NCI-H1436 (cell line): ENCODE data around the gene PANK2.
A peak's percentile ranks its signal among the peaks of the same experiment; 100 is the strongest.
"Not testable (repeated sequence)": the region's sequence is repeated elsewhere in the genome, so short reads cannot be mapped to it uniquely, and the experiment has no call there.

ENCODE experiments used
- DNase-seq: peaks from one replicate; lab custom pipeline; 2025; lab: John Stamatoyannopoulos, UW

The PANK2 gene

DNA sequence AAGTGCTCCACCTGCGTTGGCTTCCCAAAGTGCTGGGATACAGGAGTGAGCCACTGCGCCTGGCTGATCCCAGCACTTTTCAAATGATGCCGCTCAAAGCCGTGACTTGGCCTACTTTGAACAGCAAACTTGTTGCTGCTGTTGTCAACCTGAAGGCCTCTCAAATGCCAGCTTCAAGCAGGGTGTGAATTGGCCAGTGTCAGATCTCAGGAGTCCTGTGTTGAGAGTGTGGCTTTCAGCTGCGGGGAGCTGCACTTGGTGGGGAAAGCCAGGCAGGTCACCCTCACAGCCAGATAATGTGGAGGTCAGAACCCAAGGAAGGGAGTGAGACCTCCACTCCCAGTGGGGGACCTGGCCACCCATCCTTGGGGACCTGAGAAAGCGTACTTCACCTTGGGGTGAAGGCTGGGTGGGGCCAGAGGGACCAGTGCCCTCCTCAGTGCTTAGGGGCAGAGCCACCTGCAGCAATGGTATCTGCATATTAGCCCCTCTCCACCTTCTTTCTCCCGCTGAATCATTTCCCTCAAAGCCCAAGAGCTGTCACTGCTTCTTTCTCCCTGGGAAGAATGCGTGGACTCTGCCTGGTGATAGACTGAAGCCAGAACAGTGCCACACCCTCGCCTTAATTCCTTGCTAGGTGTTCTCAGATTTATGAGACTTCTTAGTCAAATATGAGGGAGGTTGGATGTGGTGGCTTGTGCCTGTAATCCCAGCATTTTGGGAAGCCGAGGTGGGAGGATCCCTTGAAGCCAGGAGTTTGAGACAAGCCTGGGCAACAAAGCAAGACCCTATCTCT is 19.1 kb upstream of the PANK2 start:
- no peak for DNase-seq

DNA sequence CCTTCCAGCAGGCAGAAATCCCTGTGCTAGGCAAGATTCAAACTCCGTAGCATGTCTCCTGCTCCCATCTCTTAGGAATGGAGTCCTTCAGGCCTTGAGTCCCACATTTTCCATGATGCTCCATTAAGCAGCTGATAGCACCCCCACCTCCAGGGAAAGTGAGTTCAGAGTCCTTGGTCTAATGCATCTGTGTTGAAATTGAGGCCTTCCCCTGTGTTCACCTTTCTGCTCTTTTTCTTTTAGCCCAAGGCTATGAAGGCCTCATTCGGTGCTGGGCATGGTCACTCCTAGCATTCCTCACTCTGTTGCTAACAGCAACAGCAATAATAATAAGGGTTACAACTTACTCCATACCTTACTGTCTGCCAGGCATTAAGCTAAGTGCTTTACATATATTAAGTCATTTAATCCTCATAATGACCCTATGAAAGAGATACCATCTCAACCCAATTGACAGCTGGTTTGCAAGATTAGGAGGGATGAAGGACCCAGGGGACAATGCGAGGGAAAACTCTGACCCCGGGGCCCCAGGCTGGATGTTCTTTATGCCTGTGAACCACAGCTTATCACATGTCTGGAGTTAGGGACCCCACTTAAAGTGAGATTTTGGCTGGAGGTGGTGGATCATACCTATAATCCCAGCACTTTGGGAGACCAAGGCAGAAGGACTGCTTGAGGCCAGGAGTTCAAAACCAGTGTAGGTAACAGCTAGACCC is 17.5 kb upstream of the PANK2 start:
- DNase-seq: no peak

DNA sequence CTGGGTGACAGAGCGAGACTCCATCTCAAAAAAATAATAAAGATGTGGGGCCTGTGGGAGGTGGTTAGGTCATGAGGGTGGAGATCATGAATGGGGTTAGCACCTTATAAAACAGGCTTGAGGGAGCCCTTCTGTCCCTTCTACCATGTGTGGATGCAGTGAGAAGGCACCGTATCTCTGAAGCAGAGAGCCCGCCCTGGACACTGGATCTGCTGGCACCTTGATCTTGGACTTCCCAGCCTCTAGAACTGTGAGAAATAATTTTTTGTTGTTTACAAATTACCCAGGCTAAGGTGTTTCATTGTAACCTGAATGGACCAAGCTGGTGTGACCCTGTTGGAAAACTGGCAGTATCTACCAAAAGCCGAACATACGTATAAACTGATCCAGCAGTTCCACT is 15.7 kb upstream of the PANK2 start:
- DNase-seq: no peak

DNA sequence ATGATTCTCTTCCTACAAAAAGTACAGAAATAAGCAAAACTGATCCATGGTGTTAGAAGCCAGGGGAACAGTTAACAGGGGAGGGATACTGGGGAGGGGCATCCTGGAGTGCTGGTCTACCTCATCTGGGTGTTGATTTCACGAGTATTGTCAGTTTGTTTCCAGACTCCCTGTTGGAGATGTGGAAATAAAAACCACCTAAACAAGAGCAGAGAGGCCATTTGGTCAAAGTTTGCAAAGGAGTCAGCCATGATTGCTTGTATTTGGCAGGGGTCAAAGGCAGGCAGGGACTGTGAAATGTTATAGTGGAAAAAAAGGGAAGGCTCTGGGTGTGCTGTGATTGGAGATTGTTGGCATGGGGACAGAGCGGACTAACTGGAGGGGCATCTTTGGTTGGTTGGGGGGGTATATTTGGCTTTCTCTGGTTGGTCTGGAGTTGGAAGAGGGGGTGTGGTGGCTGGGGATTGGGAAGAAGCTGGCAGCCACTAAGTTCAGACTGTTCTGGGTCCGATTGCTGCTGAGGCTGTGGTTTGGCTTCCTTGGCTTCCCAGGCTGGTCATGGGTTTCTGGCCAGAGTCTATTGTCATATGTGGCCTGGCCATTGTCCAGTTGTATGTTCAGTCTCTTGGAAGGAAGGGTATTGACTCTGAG is 14.9 kb upstream of the PANK2 start:
- no peak for DNase-seq

DNA sequence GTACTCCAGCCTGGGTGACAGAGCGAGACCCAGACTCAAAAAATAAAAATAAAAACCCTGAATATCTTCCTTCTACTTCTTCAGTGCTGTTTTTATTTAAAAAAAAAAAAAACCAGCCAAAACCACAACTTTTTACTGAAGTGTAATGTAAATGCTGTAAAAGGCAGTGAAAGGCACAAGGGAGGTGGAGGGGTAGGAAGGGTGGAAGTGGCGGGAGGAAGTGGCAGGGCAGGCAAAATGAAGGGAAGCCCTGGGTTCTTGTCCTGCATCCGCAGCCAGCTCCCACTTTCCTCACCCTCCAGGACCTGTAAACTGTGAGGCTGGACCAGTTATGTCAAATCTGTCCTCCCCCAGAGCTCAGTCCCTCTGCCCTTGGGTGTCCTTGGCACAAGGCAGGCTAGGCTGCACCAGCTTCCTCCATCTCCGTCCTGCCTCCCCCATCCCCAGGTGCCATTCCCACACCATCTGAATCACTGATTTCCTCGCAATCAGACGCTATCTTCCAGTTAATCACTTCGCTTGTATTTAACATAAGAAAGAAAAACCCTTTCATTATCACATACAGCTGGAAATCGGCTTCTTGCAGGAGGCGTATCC is 13.7 kb upstream of the PANK2 start:
- DNase-seq: no peak

DNA sequence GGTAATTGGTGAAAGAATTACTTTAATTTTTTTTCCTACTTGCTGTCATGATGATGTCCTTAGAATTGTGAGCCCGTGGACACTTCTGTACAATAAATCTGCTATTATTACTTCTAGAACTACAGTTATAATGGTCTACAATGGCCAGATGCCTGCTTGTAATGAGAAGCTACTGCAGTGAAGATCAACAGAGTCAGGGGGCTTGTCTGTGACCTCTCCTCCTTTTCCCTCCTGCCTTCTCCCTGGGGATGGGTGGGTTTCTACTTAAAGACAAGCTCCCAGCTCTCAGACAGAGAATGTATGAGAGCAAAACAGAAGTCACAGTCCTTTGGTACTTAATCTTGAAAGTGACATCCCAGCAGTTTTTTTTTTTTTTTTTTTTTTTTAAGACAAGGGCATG is 13.2 kb upstream of the PANK2 start:
- no peak for DNase-seq

DNA sequence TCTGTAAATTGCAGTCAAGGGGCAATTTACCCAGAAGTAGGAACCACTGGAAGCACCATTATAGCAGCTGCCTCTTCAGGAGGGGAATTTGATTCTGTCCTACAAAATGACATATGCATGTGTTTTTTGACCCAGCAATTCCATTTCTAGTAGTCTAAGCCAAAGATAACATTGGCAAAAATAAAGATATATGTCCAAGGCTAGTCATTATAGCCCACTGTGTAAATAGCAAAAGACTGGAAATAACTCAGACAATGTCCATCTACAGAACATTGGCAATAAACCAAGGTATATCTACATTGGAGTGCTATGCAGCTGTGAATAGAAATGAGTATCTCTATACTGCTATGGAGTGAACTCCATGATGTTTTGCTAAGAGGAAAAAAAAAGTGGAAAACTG is 12.5 kb upstream of the PANK2 start:
- no peak for DNase-seq

DNA sequence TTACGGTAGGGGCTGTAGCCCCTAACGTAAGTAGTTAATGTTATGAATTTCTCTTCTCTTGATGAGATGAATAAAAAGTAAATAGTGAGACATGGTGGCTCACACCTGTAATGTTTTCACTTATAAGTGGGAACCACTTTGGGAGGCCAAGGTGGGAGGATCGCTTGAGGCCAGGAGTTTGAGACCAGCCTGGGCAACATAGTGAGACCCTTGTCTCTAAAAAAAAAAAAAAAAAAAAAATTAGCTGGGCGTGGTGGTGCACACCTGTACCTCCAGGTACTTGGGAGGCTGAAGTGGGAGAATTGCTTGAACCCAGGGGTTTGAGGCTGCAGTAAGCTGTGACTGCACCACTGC is 10.3 kb upstream of the PANK2 start:
- not testable (repeated sequence) for DNase-seq

DNA sequence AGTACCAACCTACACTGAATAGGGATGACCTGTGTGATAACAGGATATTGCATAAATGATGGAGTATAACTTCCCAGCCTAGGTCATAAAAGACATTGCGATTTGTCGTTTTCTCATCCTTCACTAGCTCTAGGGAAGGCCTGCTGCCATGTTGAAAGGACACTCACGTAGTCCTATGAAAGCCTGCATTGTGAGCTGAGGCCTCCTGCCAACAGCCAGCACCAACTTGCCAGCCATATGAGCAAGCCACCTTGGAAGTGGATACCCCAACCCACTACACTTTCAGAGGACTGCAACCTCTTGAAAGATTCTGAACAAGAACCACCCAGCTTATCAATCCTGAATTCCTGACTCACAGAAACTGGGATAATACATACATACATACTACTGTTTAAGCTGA is 3.5 kb upstream of the PANK2 start:
- no peak for DNase-seq

DNA sequence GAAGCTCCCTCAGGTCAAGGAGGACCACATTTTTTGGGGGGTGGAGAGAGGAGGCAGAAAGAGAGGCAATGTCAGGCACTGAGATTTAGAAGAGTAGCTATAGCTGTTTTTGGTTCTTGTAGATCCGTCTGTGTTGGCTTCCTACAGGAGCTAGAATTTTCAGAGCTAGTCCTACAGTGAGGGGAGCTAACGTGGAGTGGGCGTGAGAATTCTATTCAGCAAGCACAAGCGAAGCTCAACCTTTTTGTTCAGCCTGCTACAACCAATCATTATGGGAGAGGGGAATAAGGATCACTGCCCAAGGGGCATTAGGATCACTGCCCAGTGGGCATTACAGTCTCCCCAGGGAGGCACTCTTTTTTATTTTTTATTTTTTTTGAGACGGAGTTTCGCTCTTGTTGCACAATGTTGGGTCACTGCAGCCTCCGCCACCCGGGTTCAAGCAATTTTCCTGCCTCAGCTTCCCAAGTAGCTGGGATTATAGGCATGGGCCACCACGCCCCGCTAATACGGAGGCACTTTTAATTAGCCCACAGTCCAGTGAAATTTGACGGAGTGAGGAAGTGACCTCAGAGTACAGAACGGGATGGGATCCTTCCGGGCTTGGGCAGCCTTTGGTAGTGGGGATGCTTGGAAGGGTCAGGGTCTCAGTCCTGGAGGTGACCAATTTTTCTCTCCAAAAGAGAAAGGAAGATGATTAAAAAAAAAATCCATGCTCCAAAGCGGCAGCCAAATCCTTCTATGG is 1.1 kb upstream of the PANK2 start:
- DNase-seq: no peak

DNA sequence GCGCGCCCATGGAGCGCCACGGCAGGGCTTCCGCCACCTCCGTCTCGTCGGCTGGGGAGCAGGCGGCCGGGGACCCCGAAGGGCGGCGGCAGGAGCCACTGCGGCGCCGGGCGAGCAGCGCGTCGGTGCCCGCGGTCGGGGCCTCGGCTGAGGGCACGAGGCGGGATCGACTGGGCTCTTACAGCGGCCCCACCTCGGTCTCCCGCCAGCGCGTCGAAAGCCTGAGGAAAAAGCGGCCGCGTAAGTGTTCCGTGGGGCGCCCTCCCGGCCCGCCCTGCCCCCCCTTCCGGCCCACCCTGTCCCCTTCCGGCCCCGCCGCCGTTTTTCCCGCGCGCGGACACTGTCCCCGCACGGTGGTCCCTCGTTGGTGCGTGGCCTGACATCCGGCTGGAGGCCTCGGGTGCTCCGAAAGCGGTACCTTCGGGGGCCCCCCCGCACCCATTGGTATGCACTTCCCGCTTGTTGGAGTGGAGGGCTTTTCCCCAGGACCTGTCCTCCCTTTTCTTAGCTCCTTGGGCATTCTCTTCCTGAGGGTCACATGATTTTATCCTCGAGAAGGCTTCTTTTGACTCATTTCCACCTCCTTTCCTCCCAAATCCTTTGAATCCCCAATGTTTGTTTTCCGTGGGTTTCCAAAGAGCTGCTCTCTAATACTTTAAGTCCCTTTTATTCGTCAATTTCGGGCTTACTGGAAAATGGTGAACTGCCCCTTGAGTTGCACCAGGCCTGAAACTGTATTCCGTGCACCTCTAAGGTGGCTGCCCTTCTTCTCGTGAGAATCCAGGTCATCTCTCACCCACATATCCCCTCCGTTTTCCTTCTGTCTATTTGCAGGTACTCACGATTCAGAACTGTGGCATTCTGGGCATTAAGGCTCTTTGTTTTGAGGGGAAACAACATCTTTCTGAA is 556 bp downstream of the PANK2 start:
- peak; percentile 12 for DNase-seq

DNA sequence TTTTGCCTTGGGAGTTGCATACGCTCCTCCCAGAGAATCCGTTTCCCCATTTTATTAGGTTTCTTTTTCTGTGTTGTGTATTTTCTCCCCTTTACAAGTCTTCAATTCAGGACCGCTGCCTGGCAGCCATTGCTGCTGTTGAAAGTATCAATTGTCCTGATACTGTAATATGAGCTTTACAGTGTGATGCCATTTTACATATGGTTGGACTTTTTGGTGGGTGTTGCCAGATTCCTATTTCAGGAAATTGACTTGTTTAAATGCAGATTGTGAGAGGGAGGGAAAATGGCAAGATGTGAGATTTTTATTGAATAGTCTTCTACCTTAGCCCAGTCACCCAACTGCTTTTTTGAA is 1.2 kb downstream of the PANK2 start:
- no peak for DNase-seq

DNA sequence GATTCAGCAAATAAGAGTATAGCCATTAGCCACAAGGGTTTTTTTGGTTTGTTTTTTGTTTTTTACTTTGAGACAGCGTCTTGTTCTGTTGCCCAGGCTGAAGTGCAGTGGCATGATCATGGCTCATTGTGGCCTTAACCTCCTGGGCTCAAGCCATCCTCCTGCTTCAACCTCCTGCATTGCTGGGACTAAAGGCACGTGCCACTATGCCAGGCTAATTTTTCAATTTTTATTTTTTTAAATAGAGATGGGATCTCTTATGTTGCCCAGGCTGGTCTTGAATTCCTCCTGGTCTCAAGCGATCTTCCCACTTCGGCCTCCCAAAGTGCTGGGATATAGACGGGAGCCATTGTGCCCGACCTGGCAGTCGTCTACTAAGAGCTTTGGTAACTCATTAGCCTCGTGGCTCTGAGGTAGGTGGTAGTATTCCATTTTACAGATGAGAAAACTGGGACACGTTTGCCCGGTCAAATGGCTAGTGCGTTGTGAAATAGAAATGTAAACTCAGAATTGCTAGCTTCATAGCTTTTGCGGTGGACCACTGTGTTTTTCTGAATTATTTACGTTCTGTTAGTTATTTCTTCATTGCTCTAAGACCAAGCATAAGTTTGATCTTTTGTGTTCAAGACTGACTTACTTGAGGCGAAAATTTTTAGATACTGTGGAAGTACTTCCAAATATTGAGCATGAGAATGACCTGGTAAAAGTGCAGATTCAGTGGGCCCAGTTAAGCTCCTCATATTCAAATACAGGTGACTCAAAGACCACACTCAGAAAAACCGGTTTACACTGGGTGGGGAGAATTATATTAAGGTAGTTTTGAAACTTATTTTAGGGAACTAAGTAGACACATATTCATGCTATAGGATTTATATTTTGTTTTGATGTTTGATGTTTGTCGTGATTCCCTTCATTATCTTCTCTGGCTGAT is 2.1 kb downstream of the PANK2 start:
- DNase-seq: no peak

DNA sequence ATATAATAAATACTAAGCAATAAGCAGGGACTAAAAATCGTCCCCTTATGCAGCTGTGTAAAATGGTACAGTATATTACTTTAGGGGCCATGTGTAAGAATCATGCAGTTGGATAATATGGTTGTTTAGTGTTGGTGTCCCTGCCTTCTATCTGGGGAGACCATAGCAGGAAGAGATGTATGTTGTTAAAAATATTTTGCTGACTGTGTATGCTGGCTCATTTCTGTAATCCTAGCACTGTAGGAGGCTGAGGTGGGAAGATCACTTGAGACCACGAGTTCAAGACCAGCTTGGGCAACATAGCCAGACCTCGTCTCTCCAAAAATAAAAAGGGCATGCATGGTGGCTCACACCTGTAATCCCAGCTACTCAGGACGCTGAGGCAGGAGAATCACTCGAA is 5.6 kb downstream of the PANK2 start:
- no peak for DNase-seq

DNA sequence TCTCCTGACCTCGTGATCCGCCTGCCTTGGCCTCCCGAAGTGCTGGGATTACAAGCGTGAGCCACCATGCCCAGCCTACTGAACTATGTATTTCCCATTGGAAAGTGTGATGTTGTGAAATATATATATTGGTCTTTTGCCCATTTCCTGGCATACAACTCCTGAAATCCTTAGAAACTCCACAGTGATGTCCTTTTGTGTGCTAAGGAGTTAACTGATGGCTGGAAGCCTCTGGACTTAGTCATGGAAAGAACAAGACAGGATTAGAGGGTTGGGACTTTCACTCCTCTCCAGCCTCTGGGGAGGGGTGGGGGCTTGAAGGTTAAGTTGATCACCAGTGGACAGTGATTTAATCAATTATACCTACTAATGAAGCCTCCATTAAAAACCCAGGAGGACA is 7.1 kb downstream of the PANK2 start:
- no peak for DNase-seq

DNA sequence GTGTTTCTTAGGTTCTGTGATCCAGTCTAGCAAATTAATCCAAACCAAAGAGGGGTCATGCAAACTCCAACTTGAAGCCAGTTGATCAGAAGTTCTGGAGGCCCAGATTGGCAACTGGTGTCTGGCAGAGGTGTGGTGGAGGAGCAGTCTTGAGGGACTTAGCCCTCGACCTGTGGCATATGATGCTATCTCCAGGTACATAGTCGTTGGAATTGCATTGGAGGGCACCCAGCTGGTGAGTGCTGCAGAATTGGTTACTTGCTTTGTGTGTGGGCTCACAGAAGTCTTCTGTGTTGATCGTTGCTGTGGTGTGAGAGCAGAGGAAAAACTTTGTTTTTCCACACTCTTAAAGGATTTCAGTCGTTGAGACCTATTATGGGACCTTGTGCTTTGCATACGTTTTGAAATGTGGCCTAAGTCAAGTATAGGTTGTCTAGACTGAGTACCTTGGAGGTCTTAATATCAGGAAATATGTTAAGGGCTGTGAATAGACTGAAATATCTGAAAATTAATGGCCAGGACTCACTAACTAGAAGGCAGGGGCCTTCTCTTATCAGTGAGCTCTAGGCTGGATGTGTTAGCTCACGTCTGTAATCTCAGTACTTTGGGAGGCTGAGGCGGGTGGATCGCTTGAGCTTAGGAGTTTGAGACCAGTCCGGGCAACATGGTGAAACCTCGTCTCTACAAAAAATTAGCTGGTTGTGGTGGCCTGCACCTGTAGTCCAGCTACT is 7.8 kb downstream of the PANK2 start:
- no peak for DNase-seq

DNA sequence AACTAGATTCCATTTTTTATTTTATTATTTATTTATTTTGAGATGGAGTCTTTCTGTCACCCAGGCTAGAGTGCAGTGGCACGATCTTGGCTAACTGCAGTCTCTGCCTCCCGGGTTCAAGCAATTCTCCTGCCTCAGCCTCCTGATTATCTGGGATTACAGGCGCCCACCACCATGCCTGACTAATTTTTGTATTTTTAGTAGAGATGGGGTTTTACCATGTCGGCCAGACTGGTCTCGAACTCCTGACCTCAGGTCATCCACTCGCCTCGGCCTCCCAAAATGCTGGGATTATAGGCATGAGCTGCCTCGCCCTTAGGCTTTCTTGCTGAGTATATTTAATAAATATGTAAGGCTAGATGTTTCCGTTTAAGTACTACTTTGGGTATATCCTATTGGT is 9.0 kb downstream of the PANK2 start:
- DNase-seq: not testable (repeated sequence)

DNA sequence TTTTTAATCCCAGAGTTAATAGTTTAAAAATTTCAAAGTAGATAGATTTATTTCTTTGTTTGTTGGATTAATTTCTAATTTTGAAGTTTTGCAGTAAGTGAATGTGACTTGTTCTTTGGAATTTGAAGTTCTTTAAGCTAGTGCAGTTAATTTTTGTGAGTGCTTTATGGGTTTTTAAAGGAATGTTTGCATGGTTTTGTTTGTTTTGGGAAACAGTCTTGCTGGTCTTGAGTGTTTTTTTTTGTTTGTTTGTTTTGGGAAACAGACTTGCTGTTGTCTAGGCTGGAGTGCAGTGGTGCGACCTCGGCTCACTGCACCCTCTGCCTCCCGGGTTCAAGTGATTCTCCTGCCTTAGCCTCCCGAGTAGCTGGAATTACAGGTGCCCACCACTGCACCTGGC is 9.5 kb downstream of the PANK2 start:
- DNase-seq: no peak

DNA sequence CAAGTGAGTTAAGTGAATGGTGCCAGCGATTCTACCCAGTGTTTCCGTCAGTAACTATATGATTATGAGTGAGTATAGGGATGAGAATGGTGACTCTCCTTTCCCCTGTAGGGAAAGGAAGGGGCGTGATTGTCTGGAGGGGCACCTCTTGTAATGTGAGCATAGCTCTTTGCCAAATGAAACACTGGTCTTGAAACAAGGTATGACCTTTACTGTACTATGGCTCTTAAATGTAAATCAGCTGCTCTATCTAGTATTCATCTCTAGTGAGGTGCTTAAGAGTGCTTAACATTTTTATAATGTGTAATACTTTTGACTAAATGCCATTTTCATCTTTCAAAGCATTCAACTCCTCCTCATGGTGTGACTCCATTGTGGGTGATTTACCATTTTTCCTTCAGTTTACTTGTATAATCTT is 11.0 kb downstream of the PANK2 start:
- DNase-seq: no peak
